ENCODE data around the gene ZNF536. TPM values are rescaled to one million over a fixed set of nuclear protein-coding genes. Genes with fewer than 3 reads are reported as not detected.

The ZNF536 gene
- total RNA-seq, 1 experiment from 2014 or later = not detected

GRCh38 chr19:30449673-30450072, 77.5 kb downstream of the ZNF536 start:
- Histone ChIP-seq H4K5ac (ENCODE audit: insufficient read length, low read depth, low read length) (no peak overlapping the region), H3K79me2 (ENCODE audit: insufficient read depth, low read length) (no peaks in the 10 kb centered on the region), H3K27me3 (ENCODE audit: insufficient read depth, low read length) (no peaks in the 10 kb centered on the region), H3K56ac (ENCODE audit: insufficient read length, low read depth, low read length) (no peak overlapping the region), H2BK5ac (ENCODE audit: insufficient read length, low read length) (no peak overlapping the region), H2AFZ (ENCODE audit: low read length) (no peak overlapping the region), H3K9me3 (ENCODE audit: control insufficient read depth, low read depth, low read length) (no peaks in the 10 kb centered on the region), H3K23me2 (ENCODE audit: insufficient read length, low read depth, low read length, poor library complexity, severe bottlenecking) (no peaks in the 10 kb centered on the region), H2BK20ac (ENCODE audit: low read depth, low read length, poor library complexity, severe bottlenecking) (no peak overlapping the region), H3T11ph (ENCODE audit: low read length) (no peak overlapping the region), H3K9ac (ENCODE audit: extremely low read depth, insufficient read length, low read length) (no peak overlapping the region), H3K4me2 (ENCODE audit: insufficient read depth, insufficient read length, low read length) (peak overlapping the region; percentile 17), H3K18ac (ENCODE audit: insufficient read length, low read depth, low read length) (no peak overlapping the region), H2AK5ac (ENCODE audit: insufficient read length, low read length) (no peak overlapping the region), H3K4me1 (ENCODE audit: insufficient read depth, low read length) (peaks cover 3% of the 10 kb centered on the region; the same call in 1 of the 2 replicates), H2BK15ac (ENCODE audit: low read depth, low read length) (no peak overlapping the region), H3K79me1 (ENCODE audit: insufficient read depth, low read depth, low read length, poor library complexity, severe bottlenecking) (no peaks in the 10 kb centered on the region), H2BK12ac (ENCODE audit: insufficient read length, low read depth, low read length) (no peak overlapping the region), H2BK120ac (ENCODE audit: low read depth, low read length, poor library complexity, severe bottlenecking) (no peak overlapping the region), H4K20me1 (ENCODE audit: control insufficient read depth, insufficient read depth, insufficient read length) (no peaks in the 10 kb centered on the region), H3K27ac (ENCODE audit: insufficient read length, low read depth, low read length) (no peak overlapping the region), H3K4ac (ENCODE audit: low read depth, low read length) (no peak overlapping the region), H4K91ac (ENCODE audit: insufficient read length, low read depth, low read length) (no peak overlapping the region), H4K8ac (replicated peaks; ENCODE audit: insufficient read length, low read depth, low read length) (no peak overlapping the region), H3K14ac (ENCODE audit: insufficient read depth, low read length) (no peak overlapping the region), H3K23ac (ENCODE audit: insufficient read length, low read depth, low read length) (no peak overlapping the region)
- Mint-ChIP-seq H3K9me3 (no peaks in the 10 kb centered on the region), H3K4me1 (peaks cover 37 to 48% of the 10 kb centered on the region in 2 experiments), H3K27me3 (ENCODE audit: low read depth) (no peaks in the 10 kb centered on the region; the same call in 1 of the 2 replicates), H3K36me3 (ENCODE audit: insufficient read depth in 1 of 3, low read depth in 3 of 3) (no peaks in the 10 kb centered on the region; a peak in 1 of 7 replicates), H3K4me3 (peak overlapping the region; percentile 35 to 64; a peak in 4 of 5 replicates), H3K27ac (peak overlapping the region; percentile 64 to 78 (median 74); a peak in 3 of 7 replicates)
- no CpG with 5 or more reads among the region's 8 CpGs for WGBS (ENCODE audit: extremely low coverage, insufficient read length, low lambda C conversion rate)
- no peak for DNase-seq
- TF ChIP-seq CTCF (conservative IDR thresholded peaks at IDR 0.05) = no peak

All from H9 (cell line).